ENCODE results near the gene EXD2.

EXD2 gene

GRCh38 chr14:69226736-69227135 lies 35.4 kb downstream of the EXD2 start:
- peaks cover 5% of the 10 kb centered on the region for H3K36me3 Mint-ChIP-seq
- H3K4me3 Mint-ChIP-seq = no peak overlapping the region
- no peaks in the 10 kb centered on the region for H3K9me3 Mint-ChIP-seq (ENCODE audit: low read depth)
- H3K4me1 Mint-ChIP-seq (ENCODE audit: low read depth) = no peaks in the 10 kb centered on the region
- no peaks in the 10 kb centered on the region for H3K27me3 Mint-ChIP-seq
- H3K27ac Mint-ChIP-seq = no peak overlapping the region

GRCh38 chr14:69231486-69231885 lies 40.2 kb downstream of the EXD2 start:
- H3K27ac Mint-ChIP-seq = no peak overlapping the region
- peaks cover 7% of the 10 kb centered on the region for H3K36me3 Mint-ChIP-seq
- no peak overlapping the region for H3K4me3 Mint-ChIP-seq
- H3K4me1 Mint-ChIP-seq (ENCODE audit: low read depth) = no peaks in the 10 kb centered on the region
- H3K9me3 Mint-ChIP-seq (ENCODE audit: low read depth) = no peaks in the 10 kb centered on the region
- no peaks in the 10 kb centered on the region for H3K27me3 Mint-ChIP-seq

- no peaks in the 10 kb centered on the region for H3K9me3 Mint-ChIP-seq (ENCODE audit: low read depth)
- no peak overlapping the region for H3K27ac Mint-ChIP-seq
- H3K36me3 Mint-ChIP-seq = peaks cover 13% of the 10 kb centered on the region
- no peaks in the 10 kb centered on the region for H3K4me1 Mint-ChIP-seq (ENCODE audit: low read depth)
- H3K27me3 Mint-ChIP-seq = no peaks in the 10 kb centered on the region
- H3K4me3 Mint-ChIP-seq = no peak overlapping the region
Measured at GRCh38 chr14:69232388-69232787, 41.1 kb downstream of the EXD2 start.

GRCh38 chr14:69234106-69234505 lies 42.8 kb downstream of the EXD2 start:
- Mint-ChIP-seq H3K4me1 (ENCODE audit: low read depth) (no peaks in the 10 kb centered on the region), H3K4me3 (no peak overlapping the region)

GRCh38 chr14:69235708-69236107 lies 44.4 kb downstream of the EXD2 start:
- no peaks in the 10 kb centered on the region for H3K4me1 Mint-ChIP-seq (ENCODE audit: low read depth)
- H3K36me3 Mint-ChIP-seq = peaks cover 13% of the 10 kb centered on the region

More at GRCh38 chr14:69234106-69234505, 42.8 kb downstream of the EXD2 start:
- no peaks in the 10 kb centered on the region for H3K9me3 Mint-ChIP-seq (ENCODE audit: low read depth)
- H3K27me3 Mint-ChIP-seq = no peaks in the 10 kb centered on the region
- no peak overlapping the region for H3K27ac Mint-ChIP-seq
- H3K36me3 Mint-ChIP-seq = peaks cover 13% of the 10 kb centered on the region

GRCh38 chr14:69237142-69237541 lies 45.8 kb downstream of the EXD2 start:
- no peak overlapping the region for H3K27ac Mint-ChIP-seq
- no peaks in the 10 kb centered on the region for H3K4me1 Mint-ChIP-seq (ENCODE audit: low read depth)
- H3K27me3 Mint-ChIP-seq = no peaks in the 10 kb centered on the region
- peaks cover 13% of the 10 kb centered on the region for H3K36me3 Mint-ChIP-seq
- no peaks in the 10 kb centered on the region for H3K9me3 Mint-ChIP-seq (ENCODE audit: low read depth)
- no peak overlapping the region for H3K4me3 Mint-ChIP-seq

More at GRCh38 chr14:69235708-69236107, 44.4 kb downstream of the EXD2 start:
- H3K4me3 Mint-ChIP-seq = no peak overlapping the region
- H3K9me3 Mint-ChIP-seq (ENCODE audit: low read depth) = no peaks in the 10 kb centered on the region
- H3K27me3 Mint-ChIP-seq = no peaks in the 10 kb centered on the region
- no peak overlapping the region for H3K27ac Mint-ChIP-seq

- Mint-ChIP-seq H3K4me1 (ENCODE audit: low read depth) (no peaks in the 10 kb centered on the region), H3K9me3 (ENCODE audit: low read depth) (no peaks in the 10 kb centered on the region), H3K4me3 (no peak overlapping the region), H3K36me3 (peaks cover 9% of the 10 kb centered on the region), H3K27ac (no peak overlapping the region), H3K27me3 (no peaks in the 10 kb centered on the region)
Measured at GRCh38 chr14:69237584-69237983, 46.3 kb downstream of the EXD2 start.

GRCh38 chr14:69238883-69239282 lies 47.6 kb downstream of the EXD2 start:
- H3K27ac Mint-ChIP-seq = no peak overlapping the region
- H3K27me3 Mint-ChIP-seq = no peaks in the 10 kb centered on the region
- no peak overlapping the region for H3K4me3 Mint-ChIP-seq
- peaks cover 3% of the 10 kb centered on the region for H3K4me1 Mint-ChIP-seq (ENCODE audit: low read depth)
- H3K9me3 Mint-ChIP-seq (ENCODE audit: low read depth) = no peaks in the 10 kb centered on the region
- H3K36me3 Mint-ChIP-seq = peaks cover 6% of the 10 kb centered on the region

- peaks cover 3% of the 10 kb centered on the region for H3K4me1 Mint-ChIP-seq (ENCODE audit: low read depth)
- no peaks in the 10 kb centered on the region for H3K9me3 Mint-ChIP-seq (ENCODE audit: low read depth)
- H3K27me3 Mint-ChIP-seq = no peaks in the 10 kb centered on the region
- no peak overlapping the region for H3K4me3 Mint-ChIP-seq
- no peak overlapping the region for H3K27ac Mint-ChIP-seq
- H3K36me3 Mint-ChIP-seq = peaks cover 6% of the 10 kb centered on the region
Measured at GRCh38 chr14:69240527-69241173, 49.4 kb downstream of the EXD2 start.

GRCh38 chr14:69241577-69241976 lies 50.3 kb downstream of the EXD2 start:
- Mint-ChIP-seq H3K4me3 (no peak overlapping the region), H3K9me3 (ENCODE audit: low read depth) (no peaks in the 10 kb centered on the region)

GRCh38 chr14:69242311-69243224 lies 51.3 kb downstream of the EXD2 start:
- H3K27me3 Mint-ChIP-seq = no peaks in the 10 kb centered on the region
- no peak overlapping the region for H3K27ac Mint-ChIP-seq
- no peaks in the 10 kb centered on the region for H3K9me3 Mint-ChIP-seq (ENCODE audit: low read depth)
- H3K4me1 Mint-ChIP-seq (ENCODE audit: low read depth) = peaks cover 3% of the 10 kb centered on the region
- H3K4me3 Mint-ChIP-seq = no peak overlapping the region
- H3K36me3 Mint-ChIP-seq = no peaks in the 10 kb centered on the region

More at GRCh38 chr14:69241577-69241976, 50.3 kb downstream of the EXD2 start:
- H3K36me3 Mint-ChIP-seq = peaks cover 6% of the 10 kb centered on the region
- no peak overlapping the region for H3K27ac Mint-ChIP-seq
- no peaks in the 10 kb centered on the region for H3K27me3 Mint-ChIP-seq
- peaks cover 3% of the 10 kb centered on the region for H3K4me1 Mint-ChIP-seq (ENCODE audit: low read depth)

- Mint-ChIP-seq H3K36me3 (no peaks in the 10 kb centered on the region), H3K27ac (no peak overlapping the region), H3K9me3 (ENCODE audit: low read depth) (no peaks in the 10 kb centered on the region), H3K4me1 (ENCODE audit: low read depth) (peaks cover 3% of the 10 kb centered on the region), H3K27me3 (no peaks in the 10 kb centered on the region), H3K4me3 (no peak overlapping the region)
Measured at GRCh38 chr14:69244946-69245345, 53.6 kb downstream of the EXD2 start.

- Mint-ChIP-seq H3K4me3 (no peak overlapping the region), H3K27ac (no peak overlapping the region), H3K36me3 (no peaks in the 10 kb centered on the region), H3K9me3 (ENCODE audit: low read depth) (no peaks in the 10 kb centered on the region), H3K4me1 (ENCODE audit: low read depth) (peaks cover 3% of the 10 kb centered on the region), H3K27me3 (no peaks in the 10 kb centered on the region)
Measured at GRCh38 chr14:69246331-69246730, 55.0 kb downstream of the EXD2 start.

- Mint-ChIP-seq H3K27ac (no peak overlapping the region), H3K4me1 (ENCODE audit: low read depth) (peaks cover under 1% of the 10 kb centered on the region), H3K9me3 (ENCODE audit: low read depth) (no peaks in the 10 kb centered on the region), H3K27me3 (no peaks in the 10 kb centered on the region), H3K4me3 (no peak overlapping the region), H3K36me3 (no peaks in the 10 kb centered on the region)
Measured at GRCh38 chr14:69247676-69248440, 56.6 kb downstream of the EXD2 start.

- H3K36me3 Mint-ChIP-seq = no peaks in the 10 kb centered on the region
- no peaks in the 10 kb centered on the region for H3K9me3 Mint-ChIP-seq (ENCODE audit: low read depth)
- no peaks in the 10 kb centered on the region for H3K27me3 Mint-ChIP-seq
- H3K4me3 Mint-ChIP-seq = no peak overlapping the region
- no peak overlapping the region for H3K27ac Mint-ChIP-seq
- no peaks in the 10 kb centered on the region for H3K4me1 Mint-ChIP-seq (ENCODE audit: low read depth)
Measured at GRCh38 chr14:69249603-69250002, 58.3 kb downstream of the EXD2 start.
